HG03469 (cell line): ENCODE measurements around the gene UBL4B.

ENCODE experiments used
- ATAC-seq: cut with Tn5 transposase; IDR thresholded peaks from one replicate; pipeline ENCODE4 v1.9.1; 2021; ENCODE audit warnings: mild to moderate bottlenecking, moderate library complexity, moderate number of reproducible peaks; ENCODE audit not compliant: unreplicated experiment

Gene UBL4B

GRCh38 chr1:110151175-110151669, 39.0 kb downstream of the UBL4B start:
- ATAC-seq: no peak

- no peak for ATAC-seq
These were observed 40.0 kb downstream of the UBL4B start for GRCh38 chr1:110152133-110152785.

- ATAC-seq: no peak
These were observed 41.2 kb downstream of the UBL4B start for GRCh38 chr1:110153407-110153950.

GRCh38 chr1:110155878-110156522, 43.8 kb downstream of the UBL4B start:
- ATAC-seq: no peak

- ATAC-seq: no peak
These were observed 46.0 kb downstream of the UBL4B start for GRCh38 chr1:110158261-110158660.

- no peak for ATAC-seq
These were observed 46.9 kb downstream of the UBL4B start for GRCh38 chr1:110159168-110159567.

GRCh38 chr1:110160538-110161100, 48.4 kb downstream of the UBL4B start:
- no peak for ATAC-seq

- no peak for ATAC-seq
These were observed 48.9 kb downstream of the UBL4B start for GRCh38 chr1:110161165-110161564.

- ATAC-seq: no peak
These were observed 49.6 kb downstream of the UBL4B start for GRCh38 chr1:110161849-110162248.
